GM13977 (cell line): Measurements from ENCODE around the gene FASLG.

Experiments used
- DNase-seq: peaks from one replicate; pipeline ENCODE4 v3.0.0; 2012; ENCODE audit warnings: low spot score
- CTCF ChIP-seq: IDR thresholded peaks from 2 replicates; pipeline ENCODE4 v1.5.1; 2012; ENCODE audit warnings: mild to moderate bottlenecking, control low read depth; ENCODE audit not compliant: insufficient read depth; ENCODE audit errors: extremely low read depth, missing control alignments
- in situ Hi-C: fragments of 300-500 bp; cut with MboI; formaldehyde crosslinking; loops from one replicate; pipeline ENCODE4 v1.12.0; 2022; ENCODE audit warnings: low sequenced_read_pairs, low pct_unique_long_range_greater_than_20kb, mixed read lengths, inconsistent platforms; ENCODE audit not compliant: unreplicated experiment

The FASLG gene

GRCh38 chr1:172700556-172700955 lies 41.7 kb downstream of the FASLG start:
- no peak for TF ChIP-seq CTCF
- in situ Hi-C loops: loop anchor here (25.0 kb wide), 1 partner anchor 238 kb away; no protein-coding TSS in a partner anchor
- no peak for DNase-seq

GRCh38 chr1:172704001-172704400 lies 45.1 kb downstream of the FASLG start:
- no peak for TF ChIP-seq CTCF
- no peak for DNase-seq
- in situ Hi-C loops: loop anchor here (25.0 kb wide), 1 partner anchor 242 kb away; no protein-coding TSS in a partner anchor

- no peak for TF ChIP-seq CTCF
- DNase-seq: no peak
- in situ Hi-C loops: loop anchor here (25.0 kb wide), 1 partner anchor 242 kb away; no protein-coding TSS in a partner anchor
Measured at GRCh38 chr1:172704420-172705210, 45.7 kb downstream of the FASLG start.

- in situ Hi-C loops: loop anchor here (25.0 kb wide), 1 partner anchor 246 kb away; no protein-coding TSS in a partner anchor
- no peak for TF ChIP-seq CTCF
- no peak for DNase-seq
Measured at GRCh38 chr1:172708452-172708851, 49.5 kb downstream of the FASLG start.

- in situ Hi-C loops: loop anchor here (10.0 to 25.0 kb wide), 2 partner anchors 97 to 249 kb away; no protein-coding TSS in a partner anchor
- no peak for TF ChIP-seq CTCF
- no peak for DNase-seq
Measured at GRCh38 chr1:172711558-172711957, 52.7 kb downstream of the FASLG start.

GRCh38 chr1:172713466-172713865 lies 54.6 kb downstream of the FASLG start:
- DNase-seq: no peak
- in situ Hi-C loops: loop anchor here (10.0 to 25.0 kb wide), 2 partner anchors 99 to 251 kb away; no protein-coding TSS in a partner anchor

More at GRCh38 chr1:172713466-172713865, 54.6 kb downstream of the FASLG start:
- no peak for TF ChIP-seq CTCF
